ENCODE results near the gene NDFIP1.
"Not testable (repeated sequence)": the region's sequence is repeated elsewhere in the genome, so short reads cannot be mapped to it uniquely, and the experiment has no call there.

Gene NDFIP1

GRCh38 chr5:142154449-142154841 is 45.9 kb downstream of the NDFIP1 start:
- DNase-seq (ENCODE audit: low read depth in 2 of 2): not testable (repeated sequence)

- DNase-seq (ENCODE audit: low read depth in 2 of 2): no peak
Measured at GRCh38 chr5:142156839-142157463, 48.4 kb downstream of the NDFIP1 start.

GRCh38 chr5:142159354-142159753 is 50.8 kb downstream of the NDFIP1 start:
- DNase-seq (ENCODE audit: low read depth in 2 of 2): no peak

GRCh38 chr5:142164315-142164714 is 55.7 kb downstream of the NDFIP1 start:
- no peak for DNase-seq (ENCODE audit: low read depth in 2 of 2)

- DNase-seq (ENCODE audit: low read depth in 2 of 2): no peak
Measured at GRCh38 chr5:142166754-142167153, 58.2 kb downstream of the NDFIP1 start.

GRCh38 chr5:142167458-142167857 is 58.9 kb downstream of the NDFIP1 start:
- no peak for DNase-seq (ENCODE audit: low read depth in 2 of 2)

- DNase-seq (ENCODE audit: low read depth in 2 of 2): no peak
Measured at GRCh38 chr5:142168365-142168764, 59.8 kb downstream of the NDFIP1 start.

GRCh38 chr5:142170254-142170953 is 61.8 kb downstream of the NDFIP1 start:
- no peak for DNase-seq (ENCODE audit: low read depth in 2 of 2)

- no peak for DNase-seq (ENCODE audit: low read depth in 2 of 2)
Measured at GRCh38 chr5:142171270-142171669, 62.7 kb downstream of the NDFIP1 start.

- no peak for DNase-seq (ENCODE audit: low read depth in 2 of 2)
Measured at GRCh38 chr5:142175039-142175438, 66.5 kb downstream of the NDFIP1 start.

- no peak for DNase-seq (ENCODE audit: low read depth in 2 of 2)
Measured at GRCh38 chr5:142175461-142176142, 67.0 kb downstream of the NDFIP1 start.

- no peak for DNase-seq (ENCODE audit: low read depth in 2 of 2)
Measured at GRCh38 chr5:142176255-142176654, 67.7 kb downstream of the NDFIP1 start.

GRCh38 chr5:142178651-142179050 is 70.1 kb downstream of the NDFIP1 start:
- no peak for DNase-seq (ENCODE audit: low read depth in 2 of 2)

- no peak for DNase-seq (ENCODE audit: low read depth in 2 of 2)
Measured at GRCh38 chr5:142179776-142180387, 71.3 kb downstream of the NDFIP1 start.

GRCh38 chr5:142181096-142181495 is 72.5 kb downstream of the NDFIP1 start:
- no peak for DNase-seq (ENCODE audit: low read depth in 2 of 2)

GRCh38 chr5:142181547-142182163 is 73.1 kb downstream of the NDFIP1 start:
- no peak for DNase-seq (ENCODE audit: low read depth in 2 of 2)

- DNase-seq (ENCODE audit: low read depth in 2 of 2): no peak
Measured at GRCh38 chr5:142182840-142183239, 74.3 kb downstream of the NDFIP1 start.

GRCh38 chr5:142183561-142183960 is 75.0 kb downstream of the NDFIP1 start:
- DNase-seq (ENCODE audit: low read depth in 2 of 2): no peak

GRCh38 chr5:142184988-142185387 is 76.4 kb downstream of the NDFIP1 start:
- DNase-seq (ENCODE audit: low read depth in 2 of 2): no peak

- DNase-seq (ENCODE audit: low read depth in 2 of 2): no peak
Measured at GRCh38 chr5:142186514-142186856, 77.9 kb downstream of the NDFIP1 start.

GRCh38 chr5:142186857-142187594 is 78.4 kb downstream of the NDFIP1 start:
- no peak for DNase-seq (ENCODE audit: low read depth in 2 of 2)

GRCh38 chr5:142188691-142189090 is 80.1 kb downstream of the NDFIP1 start:
- not testable (repeated sequence) for DNase-seq (ENCODE audit: low read depth in 2 of 2)
